Activated CD8-positive, alpha-beta memory T cell treated with anti-CD3 and anti-CD28 coated beads, Interleukin-2, amount 10 ng/mL, durations not matched to agents 7 days and 5 days (primary cell): Measurements from ENCODE around the gene CELA1. TPM values are rescaled to one million over a fixed set of nuclear protein-coding genes. Genes with fewer than 3 reads are reported as not detected.

Experiments
- ATAC-seq: fragments of 150-1000 bp; cut with Tn5 transposase; one replicate; pipeline ENCODE4 v1.10.0; 2021; ENCODE audit warnings: moderate library complexity
- CTCF ChIA-PET: fragments of 350-600 bp; sonication (Branson Sonifier 250); formaldehyde crosslinking; loops from one replicate; lab custom pipeline; 2021; ENCODE audit warnings: antibody characterized with exemption; lab: Charles Lee
- DNase-seq: peaks from one replicate; pipeline ENCODE4 v3.0.0-alpha.2; 2020
- H3K27ac Mint-ChIP-seq: one replicate; pipeline ENCODE4 v1.8.0; 2021; ENCODE audit warnings: mild to moderate bottlenecking, mixed read lengths
- H3K27me3 Mint-ChIP-seq: one replicate; pipeline ENCODE4 v1.8.0; 2021; ENCODE audit warnings: mixed read lengths
- H3K36me3 Mint-ChIP-seq: one replicate; pipeline ENCODE4 v1.8.0; 2021; ENCODE audit warnings: mild to moderate bottlenecking, mixed read lengths
- H3K4me1 Mint-ChIP-seq: one replicate; pipeline ENCODE4 v1.8.0; 2021; ENCODE audit warnings: mixed read lengths
- H3K4me3 Mint-ChIP-seq: one replicate; pipeline ENCODE4 v1.8.0; 2021; ENCODE audit warnings: mild to moderate bottlenecking, moderate library complexity, mixed read lengths
- H3K9me3 Mint-ChIP-seq: one replicate; pipeline ENCODE4 v1.8.0; 2022; ENCODE audit warnings: low read depth, mixed read lengths
- total RNA-seq, 2 experiments: library from RNA; stranded (reverse); gene quantifications; one replicate each; pipeline ENCODE4 v1.2.3, GENCODE V29; 2021

The CELA1 gene
- total RNA-seq, 2 experiments from 2014 or later = not detected

DNA sequence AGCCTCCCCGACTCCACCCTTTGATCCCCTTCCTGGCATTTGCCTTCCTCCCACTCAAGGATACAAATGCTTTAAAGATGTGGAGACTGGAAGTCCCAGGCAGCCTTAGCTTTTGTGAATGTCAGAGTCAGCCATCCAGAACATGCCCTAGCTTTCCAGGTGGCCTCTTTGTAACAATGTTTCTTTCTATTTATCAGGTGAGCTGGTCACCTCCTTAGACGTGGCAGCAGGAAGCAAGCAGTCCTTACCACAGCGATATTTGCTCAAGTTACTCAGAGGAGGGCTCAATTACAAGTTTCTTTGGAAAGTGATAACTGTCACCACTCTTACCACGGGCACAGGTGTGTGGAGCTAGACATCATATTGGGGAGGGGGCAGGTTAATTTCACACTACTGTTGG, 39.9 kb upstream of the CELA1 start:
- no peak overlapping the region for H3K27ac Mint-ChIP-seq
- no peaks in the 10 kb centered on the region for H3K9me3 Mint-ChIP-seq
- H3K4me3 Mint-ChIP-seq = no peak overlapping the region
- CTCF ChIA-PET = interaction anchor here (1.0 kb wide), 1 partner anchor 12 kb away, joined by 3 read pairs; no protein-coding TSS in a partner anchor
- peaks cover 13% of the 10 kb centered on the region for H3K36me3 Mint-ChIP-seq
- DNase-seq (no peak), ATAC-seq (no peak)
- H3K4me1 Mint-ChIP-seq = peaks cover 51% of the 10 kb centered on the region
- no peaks in the 10 kb centered on the region for H3K27me3 Mint-ChIP-seq

DNA sequence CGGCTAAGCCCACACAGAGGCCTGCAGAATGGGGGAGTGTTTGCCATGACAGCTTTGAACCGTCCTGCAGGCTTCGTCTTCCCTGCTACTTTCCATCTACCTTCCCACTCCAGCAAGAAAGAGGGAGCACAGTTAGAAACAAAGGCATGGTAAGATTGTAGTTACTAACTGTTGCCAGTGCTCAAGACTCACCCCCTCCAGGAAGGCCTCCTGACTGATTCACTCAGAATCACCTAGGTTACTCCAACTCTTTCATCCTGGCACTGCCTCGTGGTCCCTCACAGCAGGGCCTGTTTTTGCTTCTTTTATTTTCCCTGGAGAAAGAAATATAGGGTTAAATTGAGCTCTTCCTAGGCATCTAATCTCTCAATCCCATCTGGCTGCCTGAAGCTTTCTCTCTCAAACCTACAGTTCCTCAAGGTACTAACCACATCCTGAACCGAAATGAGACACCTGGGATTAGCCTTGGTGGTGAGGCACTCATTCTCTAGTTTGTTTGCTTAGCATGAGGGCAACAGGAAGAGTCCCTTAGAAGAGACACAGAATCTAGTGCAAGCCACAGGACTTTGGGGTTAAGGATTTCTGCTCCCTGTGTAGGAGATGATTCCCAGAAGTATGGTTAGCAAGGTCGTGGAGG, 36.9 kb upstream of the CELA1 start:
- Mint-ChIP-seq H3K4me1 (peaks cover 27% of the 10 kb centered on the region), H3K27ac (no peak overlapping the region)
- CTCF ChIA-PET = interaction anchor here (1.5 to 1.9 kb wide), 2 partner anchors 15 to 32 kb away, joined by 4 to 7 read pairs; no protein-coding TSS in a partner anchor

DNA sequence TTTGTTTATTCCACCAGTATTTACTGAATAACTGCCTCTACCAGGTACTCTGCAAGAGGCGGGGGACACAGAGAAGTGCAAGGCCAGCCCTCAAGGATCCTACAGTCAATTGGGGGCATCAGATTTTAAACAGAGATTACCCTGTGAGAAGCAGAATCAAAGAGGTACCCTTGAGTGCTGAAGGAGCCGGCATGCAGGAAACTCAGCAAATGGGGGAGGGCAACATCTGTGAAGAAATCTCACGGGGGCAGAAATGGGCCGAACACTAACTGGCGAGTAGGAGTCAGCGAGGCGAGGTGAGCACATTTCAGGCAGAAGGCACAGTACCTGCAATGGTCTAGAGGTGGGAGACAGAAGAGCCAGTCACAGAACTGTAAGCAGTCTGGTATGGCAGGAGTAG, 35.7 kb upstream of the CELA1 start:
- Mint-ChIP-seq H3K4me1 (peaks cover 22% of the 10 kb centered on the region), H3K4me3 (no peak overlapping the region), H3K36me3 (peaks cover 30% of the 10 kb centered on the region)

More for the DNA sequence above, 36.9 kb upstream of the CELA1 start:
- DNase-seq = no peak
- Mint-ChIP-seq H3K9me3 (no peaks in the 10 kb centered on the region), H3K27me3 (no peaks in the 10 kb centered on the region), H3K4me3 (no peak overlapping the region), H3K36me3 (peaks cover 24% of the 10 kb centered on the region)
- no peak for ATAC-seq

DNA sequence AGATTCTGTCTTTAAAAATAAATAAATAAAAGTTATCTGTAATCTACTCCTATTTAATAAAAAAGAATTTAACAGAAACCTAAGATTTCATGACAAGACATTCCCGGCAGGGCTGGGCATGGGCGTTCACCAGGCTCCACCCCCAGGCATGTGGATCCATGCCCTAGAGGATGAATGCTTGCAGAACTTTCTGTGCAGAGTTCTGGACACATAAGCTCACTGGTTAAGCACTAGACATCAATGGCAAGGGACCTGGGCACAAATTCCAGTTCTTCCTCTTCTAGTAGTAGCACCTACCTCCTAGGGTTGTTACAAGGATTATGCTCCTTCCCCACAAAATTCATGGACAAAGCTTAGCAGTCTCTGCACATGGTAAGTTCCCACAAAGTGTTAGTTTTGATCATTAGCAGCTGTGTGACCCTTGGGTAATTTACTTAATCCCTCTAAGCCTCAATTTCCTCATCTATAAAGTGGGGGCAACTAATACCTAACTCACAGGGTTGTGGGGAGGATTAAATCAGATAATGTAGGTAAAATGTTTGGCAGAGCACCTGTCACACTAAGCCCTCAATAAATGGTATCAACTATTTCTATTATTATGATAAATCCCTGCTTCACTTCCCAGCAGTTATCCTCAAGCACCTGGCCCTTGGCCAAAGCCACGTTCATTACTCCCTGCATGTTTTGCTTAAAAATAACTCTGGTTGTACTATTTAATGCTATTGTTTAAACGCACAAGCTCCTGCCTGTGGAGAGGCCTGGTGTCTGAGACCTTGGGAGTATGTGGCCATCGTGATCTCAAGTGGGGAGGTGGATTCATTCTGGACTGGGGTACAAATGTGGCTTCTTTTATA, 35.0 kb upstream of the CELA1 start:
- no peak overlapping the region for H3K4me3 Mint-ChIP-seq
- H3K36me3 Mint-ChIP-seq = peaks cover 35% of the 10 kb centered on the region
- H3K27me3 Mint-ChIP-seq = no peaks in the 10 kb centered on the region
- H3K9me3 Mint-ChIP-seq = no peaks in the 10 kb centered on the region
- DNase-seq (no peak), ATAC-seq (no peak)
- peaks cover 20% of the 10 kb centered on the region for H3K4me1 Mint-ChIP-seq
- CTCF ChIA-PET = no interaction called here
- H3K27ac Mint-ChIP-seq = no peak overlapping the region

More for the DNA sequence above, 35.7 kb upstream of the CELA1 start:
- H3K27ac Mint-ChIP-seq = no peak overlapping the region
- DNase-seq = no peak
- CTCF ChIA-PET = no interaction called here
- no peaks in the 10 kb centered on the region for H3K27me3 Mint-ChIP-seq
- no peaks in the 10 kb centered on the region for H3K9me3 Mint-ChIP-seq
- ATAC-seq = no peak

DNA sequence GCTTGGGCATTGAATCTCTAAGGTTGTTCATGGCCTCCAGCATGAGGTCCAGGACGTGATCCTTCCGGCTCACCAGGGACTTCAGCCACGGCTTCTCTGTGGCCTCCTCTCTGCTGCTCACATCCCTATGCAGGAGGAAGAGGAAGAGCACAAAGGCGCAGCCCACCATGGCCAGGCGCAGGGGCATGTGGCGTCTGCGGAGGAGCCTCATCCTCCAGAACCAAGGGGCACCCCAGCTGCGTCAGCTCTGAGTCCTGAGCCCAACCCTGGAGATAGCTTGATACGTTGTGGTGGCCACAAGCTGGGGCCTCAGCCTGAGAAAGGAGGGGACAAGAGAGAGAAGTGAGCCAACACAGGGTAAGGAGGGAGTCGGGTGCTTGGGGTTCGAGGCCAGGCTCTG, 33.1 kb upstream of the CELA1 start:
- CTCF ChIA-PET = no interaction called here
- ATAC-seq (no peak), DNase-seq (no peak)
- Mint-ChIP-seq H3K36me3 (peaks cover 43% of the 10 kb centered on the region), H3K4me1 (peaks cover 23% of the 10 kb centered on the region), H3K9me3 (no peaks in the 10 kb centered on the region), H3K27me3 (no peaks in the 10 kb centered on the region), H3K4me3 (no peak overlapping the region), H3K27ac (no peak overlapping the region)

DNA sequence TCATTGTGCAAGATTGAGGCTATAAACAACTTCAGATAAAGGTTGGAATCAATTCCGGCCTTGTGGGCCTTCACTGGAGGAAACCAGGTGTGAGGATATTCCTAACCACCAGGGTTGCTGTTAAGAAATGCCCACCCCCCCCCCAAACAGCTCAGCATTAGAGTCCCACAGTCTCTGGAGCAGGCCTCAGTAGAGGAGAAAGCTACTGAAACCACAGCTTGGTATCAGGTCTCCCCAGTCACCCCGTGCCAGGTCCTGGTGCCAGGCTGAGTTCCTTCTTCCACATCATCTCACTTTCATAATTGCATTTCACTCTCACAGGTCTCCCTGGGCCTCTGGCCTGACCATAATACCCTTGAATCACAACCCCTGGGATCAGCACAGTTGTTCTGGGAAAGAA, 32.3 kb upstream of the CELA1 start:
- no peak overlapping the region for H3K27ac Mint-ChIP-seq
- no peak for ATAC-seq

DNA sequence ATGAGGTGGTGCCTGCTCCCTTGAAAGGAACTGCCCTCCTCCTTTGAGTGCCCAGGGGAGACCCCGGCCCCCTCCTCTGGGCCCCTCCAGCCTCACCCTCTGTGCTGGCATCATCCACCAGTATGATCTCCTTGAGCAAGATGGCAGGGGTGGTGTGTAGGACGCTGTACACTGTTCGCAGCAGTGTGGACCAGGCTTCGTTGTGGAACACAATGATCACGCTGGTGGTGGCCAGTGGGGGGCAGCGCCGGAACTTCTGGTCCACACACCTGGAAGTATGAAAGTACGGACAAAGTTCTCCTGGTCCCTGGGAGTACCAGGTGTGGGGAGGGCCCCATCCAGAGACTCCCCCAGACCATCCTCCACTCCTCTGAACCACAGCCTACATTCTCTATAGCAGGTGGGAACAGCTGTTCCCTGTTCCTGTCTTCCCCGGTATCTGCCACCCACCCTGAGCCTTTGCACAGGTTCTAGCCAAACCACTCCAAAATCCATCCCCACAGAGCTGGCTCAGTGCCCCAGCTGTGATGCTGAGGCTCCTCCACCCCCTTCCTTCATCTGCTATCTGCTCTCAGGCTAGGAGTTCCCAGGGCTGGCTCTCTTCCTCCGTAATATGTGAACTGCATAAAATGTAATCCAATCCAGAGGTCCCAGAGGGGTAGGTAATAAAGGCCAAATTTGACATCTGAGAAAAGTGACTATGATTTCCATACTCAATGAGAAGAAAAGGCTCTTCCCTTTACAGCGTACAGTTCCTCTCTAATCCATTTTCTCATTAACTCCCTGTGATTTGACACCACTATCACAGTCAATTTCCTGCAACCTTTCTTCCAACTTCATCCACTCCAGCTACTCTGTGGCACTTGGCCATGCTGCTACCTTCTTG, 30.9 kb upstream of the CELA1 start:
- Mint-ChIP-seq H3K36me3 (peaks cover 54% of the 10 kb centered on the region), H3K4me3 (no peak overlapping the region), H3K9me3 (no peaks in the 10 kb centered on the region), H3K27ac (no peak overlapping the region), H3K4me1 (peaks cover 23% of the 10 kb centered on the region), H3K27me3 (no peaks in the 10 kb centered on the region)
- DNase-seq (no peak), ATAC-seq (no peak)
- CTCF ChIA-PET = no interaction called here

More for the DNA sequence above, 32.3 kb upstream of the CELA1 start:
- no peak overlapping the region for H3K4me3 Mint-ChIP-seq
- CTCF ChIA-PET = no interaction called here
- H3K36me3 Mint-ChIP-seq = peaks cover 46% of the 10 kb centered on the region
- DNase-seq = no peak
- peaks cover 20% of the 10 kb centered on the region for H3K4me1 Mint-ChIP-seq
- no peaks in the 10 kb centered on the region for H3K27me3 Mint-ChIP-seq
- no peaks in the 10 kb centered on the region for H3K9me3 Mint-ChIP-seq

DNA sequence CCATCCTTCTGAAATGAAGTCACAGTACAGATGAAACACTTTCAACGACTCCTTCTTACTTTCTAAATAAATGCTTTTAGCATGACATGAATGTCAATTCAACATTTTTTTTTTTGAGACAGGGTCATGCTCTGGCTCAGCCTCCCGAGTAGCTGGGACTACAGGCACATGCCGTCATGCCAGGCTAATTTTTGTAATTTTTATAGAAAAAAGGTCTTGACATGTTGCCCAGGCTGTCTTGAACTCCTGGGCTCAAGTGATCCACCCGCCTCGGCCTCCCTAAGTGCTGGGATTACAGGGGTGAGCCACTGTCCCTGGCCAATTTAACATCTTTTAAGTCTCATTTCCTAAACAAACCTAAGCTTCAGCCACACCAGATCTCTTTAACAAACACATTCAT, 28.4 kb upstream of the CELA1 start:
- H3K4me1 Mint-ChIP-seq = peaks cover 43% of the 10 kb centered on the region
- H3K27ac Mint-ChIP-seq = no peak overlapping the region
- H3K36me3 Mint-ChIP-seq = peaks cover 60% of the 10 kb centered on the region
- no peaks in the 10 kb centered on the region for H3K27me3 Mint-ChIP-seq
- CTCF ChIA-PET = interaction anchor here (1.1 to 1.3 kb wide), 3 partner anchors 11 to 34 kb away, joined by 3 read pairs; partner anchors contain the start of gene GALNT6
- no peak overlapping the region for H3K4me3 Mint-ChIP-seq
- H3K9me3 Mint-ChIP-seq = no peaks in the 10 kb centered on the region
- ATAC-seq = no peak
- no peak for DNase-seq

DNA sequence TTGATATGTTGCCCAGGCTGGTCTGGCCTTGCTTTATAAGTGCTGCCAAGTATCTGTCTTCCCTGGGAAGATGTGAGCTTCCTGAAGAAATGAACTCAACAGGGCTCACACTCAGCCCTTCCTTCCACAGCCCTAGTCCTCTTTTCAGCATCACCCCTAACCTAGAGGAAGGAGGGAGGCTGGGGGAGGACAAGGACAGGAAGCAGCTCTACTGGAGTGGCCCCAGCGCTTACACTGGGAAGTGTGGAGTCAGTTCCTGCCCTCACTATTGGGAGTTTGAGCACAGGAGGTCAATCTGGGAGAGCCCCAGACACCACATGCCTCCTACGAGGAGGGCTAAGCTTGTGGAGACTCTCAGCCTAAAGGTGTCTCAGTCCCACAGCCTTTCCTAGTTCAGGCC, 27.9 kb upstream of the CELA1 start:
- DNase-seq = no peak
- Mint-ChIP-seq H3K27me3 (no peaks in the 10 kb centered on the region), H3K9me3 (no peaks in the 10 kb centered on the region), H3K4me1 (peaks cover 48% of the 10 kb centered on the region), H3K27ac (no peak overlapping the region), H3K36me3 (peaks cover 61% of the 10 kb centered on the region), H3K4me3 (no peak overlapping the region)
- no peak for ATAC-seq
- CTCF ChIA-PET = interaction anchor here (1.1 to 1.3 kb wide), 3 partner anchors 12 to 33 kb away, joined by 3 read pairs; partner anchors contain the start of gene GALNT6

DNA sequence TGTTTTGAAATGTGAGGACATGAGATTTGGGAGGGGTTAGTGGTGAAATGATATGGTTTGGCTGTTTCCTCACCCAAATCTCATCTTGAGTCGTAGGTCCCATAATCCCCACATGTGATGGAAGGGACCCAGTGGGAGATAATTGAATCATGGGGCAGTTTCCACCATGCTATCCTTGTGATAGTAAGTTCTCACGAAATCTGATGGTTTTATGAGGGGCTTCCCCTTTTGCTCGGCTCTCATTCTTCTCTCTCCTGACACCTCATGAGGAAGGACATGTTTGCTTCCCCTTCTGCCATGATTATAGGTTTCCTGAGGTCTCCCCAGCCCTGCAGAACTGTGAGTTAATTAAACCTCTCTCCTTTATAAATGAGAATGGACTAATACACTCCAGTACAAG, 26.7 kb upstream of the CELA1 start:
- Mint-ChIP-seq H3K4me1 (peaks cover 60% of the 10 kb centered on the region), H3K27ac (no peak overlapping the region), H3K9me3 (no peaks in the 10 kb centered on the region), H3K4me3 (no peak overlapping the region), H3K27me3 (no peaks in the 10 kb centered on the region), H3K36me3 (peaks cover 63% of the 10 kb centered on the region)
- ATAC-seq = no peak
- CTCF ChIA-PET = interaction anchor here (1.5 to 2.4 kb wide), 2 partner anchors 21 to 49 kb away, joined by 3 to 8 read pairs; no protein-coding TSS in a partner anchor
- DNase-seq = no peak

DNA sequence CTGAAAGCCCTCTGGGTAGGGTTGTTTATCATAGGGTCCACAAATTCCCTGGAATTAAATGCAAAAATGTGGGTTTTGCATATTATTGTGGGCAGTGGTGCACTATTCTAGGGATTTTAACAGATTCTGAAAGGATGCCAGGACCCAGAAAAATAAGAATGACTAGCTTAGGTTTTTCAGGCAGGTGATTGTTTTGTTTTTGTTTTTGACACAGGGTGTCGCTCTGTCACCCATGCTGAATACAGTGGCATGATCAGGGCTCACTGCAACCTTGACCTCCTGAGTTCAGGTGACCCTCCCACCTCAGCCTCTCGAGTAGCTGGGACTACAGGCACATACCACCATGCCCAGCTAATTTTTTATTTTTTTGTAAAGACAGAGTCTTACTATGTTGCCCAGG, 25.5 kb upstream of the CELA1 start:
- ATAC-seq = no peak
- Mint-ChIP-seq H3K36me3 (peaks cover 59% of the 10 kb centered on the region), H3K27ac (no peak overlapping the region), H3K4me3 (no peak overlapping the region), H3K4me1 (peaks cover 68% of the 10 kb centered on the region), H3K27me3 (no peaks in the 10 kb centered on the region), H3K9me3 (no peaks in the 10 kb centered on the region)
- CTCF ChIA-PET = interaction anchor here (0.6 to 2.4 kb wide), 4 partner anchors 9 to 47 kb away, joined by 3 to 8 read pairs (median 5); no protein-coding TSS in a partner anchor
- DNase-seq = no peak

DNA sequence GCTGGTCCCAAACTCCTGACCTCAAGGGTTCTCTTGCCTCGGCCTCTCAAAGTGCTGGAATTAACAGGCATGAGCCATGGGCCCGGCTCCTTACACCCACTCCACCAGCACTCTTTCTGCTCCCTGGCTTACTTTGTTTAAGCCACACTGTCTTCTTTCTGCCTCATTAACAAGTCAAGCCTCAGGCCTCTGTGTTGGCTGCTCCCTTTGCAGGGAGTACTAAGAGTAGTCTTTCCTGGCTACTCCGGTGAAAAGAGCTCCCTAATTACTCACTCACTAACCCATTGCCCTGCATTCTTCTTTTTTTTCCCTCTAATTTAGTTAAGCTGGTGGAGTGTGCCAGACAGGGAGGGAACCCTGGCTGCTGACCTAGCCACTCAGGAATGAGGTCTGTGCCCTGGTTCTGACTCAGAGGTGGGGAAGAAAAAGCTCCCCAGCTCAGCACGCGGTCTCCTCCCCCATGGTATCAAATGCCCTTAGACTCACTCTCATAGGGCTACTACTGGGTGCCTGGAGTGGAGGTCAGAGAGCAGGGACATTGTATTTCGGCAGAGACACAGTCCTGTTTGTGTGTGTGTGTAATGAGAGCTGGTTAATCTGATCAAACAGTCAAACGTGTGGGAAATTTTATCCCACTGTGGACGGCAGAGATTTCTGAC, 24.9 kb upstream of the CELA1 start:
- CTCF ChIA-PET = interaction anchor here (0.6 to 2.4 kb wide), 4 partner anchors 9 to 48 kb away, joined by 3 to 8 read pairs (median 5); no protein-coding TSS in a partner anchor
- H3K4me3 Mint-ChIP-seq = no peak overlapping the region
- H3K4me1 Mint-ChIP-seq = peaks cover 68% of the 10 kb centered on the region
- no peak for ATAC-seq
- H3K9me3 Mint-ChIP-seq = no peaks in the 10 kb centered on the region
- no peaks in the 10 kb centered on the region for H3K27me3 Mint-ChIP-seq
- peak overlapping the region; percentile 50 for H3K27ac Mint-ChIP-seq
- no peak for DNase-seq
- H3K36me3 Mint-ChIP-seq = peaks cover 55% of the 10 kb centered on the region
